ENCODE measurements around the gene CAPN7.
A peak's percentile ranks its signal among the peaks of the same experiment; 100 is the strongest.

CAPN7 gene

GRCh38 chr3:15205482-15205933 is 538 bp upstream of the CAPN7 start:
- Histone ChIP-seq H2AFZ (ENCODE audit: low read depth, low read length, severe bottlenecking) (peak overlapping the region; percentile 76), H3K9ac (ENCODE audit: low read length) (peak overlapping the region; percentile 82), H3K27me3 (ENCODE audit: low read length) (no peaks in the 10 kb centered on the region), H3K36me3 (ENCODE audit: low read length) (peaks cover 9% of the 10 kb centered on the region; the same call in 1 of the 2 replicates), H3K79me2 (ENCODE audit: insufficient read depth, low read length) (peaks cover 39% of the 10 kb centered on the region), H3K4me3 (ENCODE audit: insufficient read depth, low read length, poor library complexity, severe bottlenecking) (peak overlapping the region; percentile 86), H4K20me1 (ENCODE audit: low read depth, low read length) (no peaks in the 10 kb centered on the region), H3F3A (ENCODE audit: insufficient read depth) (peaks cover 23% of the 10 kb centered on the region), H3K4me2 (ENCODE audit: low read depth, low read length, poor library complexity, severe bottlenecking) (peak overlapping the region; percentile 69), H3K27ac (ENCODE audit: low read depth, low read length) (peak overlapping the region; percentile 39), H3K9me3 (ENCODE audit: insufficient read depth, low read length) (no peaks in the 10 kb centered on the region), H3K9me2 (replicated peaks; ENCODE audit: insufficient read depth, low read length) (no peaks in the 10 kb centered on the region)
- TF ChIP-seq EZH2phosphoT487 (conservative IDR thresholded peaks at IDR 0.05; ENCODE audit: low read length) (no peak), CTCF (IDR thresholded peaks at IDR 0.05; ENCODE audit: insufficient read depth, low read length, poor library complexity, severe bottlenecking) (no peak)

GRCh38 chr3:15206662-15207576 is 873 bp downstream of the CAPN7 start:
- Histone ChIP-seq H3K9me3 (ENCODE audit: insufficient read depth, low read length) (no peaks in the 10 kb centered on the region), H3K27me3 (ENCODE audit: low read length) (no peaks in the 10 kb centered on the region), H3K9ac (ENCODE audit: low read length) (peak overlapping the region; percentile 82), H2AFZ (ENCODE audit: low read depth, low read length, severe bottlenecking) (peak overlapping the region; percentile 63), H3K27ac (ENCODE audit: low read depth, low read length) (peak overlapping the region; percentile 73), H3F3A (ENCODE audit: insufficient read depth) (peaks cover 23% of the 10 kb centered on the region), H3K4me3 (ENCODE audit: insufficient read depth, low read length, poor library complexity, severe bottlenecking) (peak overlapping the region; percentile 86), H3K9me2 (replicated peaks; ENCODE audit: insufficient read depth, low read length) (no peaks in the 10 kb centered on the region), H3K79me2 (ENCODE audit: insufficient read depth, low read length) (peaks cover 41% of the 10 kb centered on the region), H3K36me3 (ENCODE audit: low read length) (peaks cover 9% of the 10 kb centered on the region; the same call in 1 of the 2 replicates), H4K20me1 (ENCODE audit: low read depth, low read length) (no peaks in the 10 kb centered on the region), H3K4me2 (ENCODE audit: low read depth, low read length, poor library complexity, severe bottlenecking) (peak overlapping the region; percentile 94)
- TF ChIP-seq CTCF (IDR thresholded peaks at IDR 0.05; ENCODE audit: insufficient read depth, low read length, poor library complexity, severe bottlenecking) (no peak), EZH2phosphoT487 (conservative IDR thresholded peaks at IDR 0.05; ENCODE audit: low read length) (no peak)

GRCh38 chr3:15207836-15208504 is 1.9 kb downstream of the CAPN7 start:
- peak overlapping the region; percentile 82 for H3K9ac ChIP-seq (ENCODE audit: low read length)
- peaks cover 41% of the 10 kb centered on the region for H3K79me2 ChIP-seq (ENCODE audit: insufficient read depth, low read length)
- peaks cover 9% of the 10 kb centered on the region; the same call in 1 of the 2 replicates for H3K36me3 ChIP-seq (ENCODE audit: low read length)
- H2AFZ ChIP-seq (ENCODE audit: low read depth, low read length, severe bottlenecking) = no peak overlapping the region
- H3K9me2 ChIP-seq (replicated peaks; ENCODE audit: insufficient read depth, low read length) = no peaks in the 10 kb centered on the region
- TF ChIP-seq EZH2phosphoT487 (conservative IDR thresholded peaks at IDR 0.05; ENCODE audit: low read length) (no peak), CTCF (IDR thresholded peaks at IDR 0.05; ENCODE audit: insufficient read depth, low read length, poor library complexity, severe bottlenecking) (no peak)
- H3K4me3 ChIP-seq (ENCODE audit: insufficient read depth, low read length, poor library complexity, severe bottlenecking) = peak overlapping the region; percentile 86
- no peaks in the 10 kb centered on the region for H3K27me3 ChIP-seq (ENCODE audit: low read length)
- H3K9me3 ChIP-seq (ENCODE audit: insufficient read depth, low read length) = no peaks in the 10 kb centered on the region
- H3K27ac ChIP-seq (ENCODE audit: low read depth, low read length) = 0 out of 2 replicates have a peak overlapping the region, but pooled peaks have one; percentile 73
- peak overlapping the region; percentile 94 for H3K4me2 ChIP-seq (ENCODE audit: low read depth, low read length, poor library complexity, severe bottlenecking)
- H3F3A ChIP-seq (ENCODE audit: insufficient read depth) = peaks cover 27% of the 10 kb centered on the region
- no peaks in the 10 kb centered on the region for H4K20me1 ChIP-seq (ENCODE audit: low read depth, low read length)
